Measurements from ENCODE around the gene NFIB. TPM values are rescaled to one million over a fixed set of nuclear protein-coding genes. Genes with fewer than 3 reads are reported as not detected.
A peak's percentile ranks its signal among the peaks of the same experiment; 100 is the strongest.

NFIB gene
- total RNA-seq, 1 experiment from 2014 or later: 75.8 TPM

DNA sequence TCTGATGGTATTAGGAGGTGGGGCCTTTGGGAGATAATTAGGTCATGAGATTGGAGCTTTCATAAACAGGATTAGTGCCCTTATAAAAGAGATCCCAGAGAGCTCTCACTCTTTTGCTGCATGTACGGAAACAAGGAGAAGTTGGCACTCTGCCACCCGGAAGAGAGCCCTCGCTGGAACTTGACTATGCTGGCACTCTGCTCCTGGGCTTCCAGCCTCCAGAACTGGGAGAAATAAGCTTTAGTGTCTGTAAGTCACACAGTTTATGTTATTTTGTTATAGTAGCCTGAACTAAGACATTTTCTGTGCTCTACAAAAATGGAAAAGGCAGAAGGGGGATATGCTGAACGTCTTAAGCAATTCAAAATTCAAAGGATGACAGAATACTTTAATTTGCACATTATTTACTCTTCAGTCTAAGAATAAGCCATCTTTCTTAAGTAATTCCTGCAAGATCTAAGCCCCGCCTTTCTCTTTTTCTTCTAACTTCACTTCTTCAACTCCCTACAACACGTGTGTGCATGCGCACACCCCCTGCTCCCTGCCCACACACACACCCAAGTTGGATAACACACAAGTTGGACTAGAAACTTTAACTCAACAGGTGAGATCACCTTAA is 17.3 kb downstream of the NFIB start:
- TF ChIP-seq, protein P1, sequence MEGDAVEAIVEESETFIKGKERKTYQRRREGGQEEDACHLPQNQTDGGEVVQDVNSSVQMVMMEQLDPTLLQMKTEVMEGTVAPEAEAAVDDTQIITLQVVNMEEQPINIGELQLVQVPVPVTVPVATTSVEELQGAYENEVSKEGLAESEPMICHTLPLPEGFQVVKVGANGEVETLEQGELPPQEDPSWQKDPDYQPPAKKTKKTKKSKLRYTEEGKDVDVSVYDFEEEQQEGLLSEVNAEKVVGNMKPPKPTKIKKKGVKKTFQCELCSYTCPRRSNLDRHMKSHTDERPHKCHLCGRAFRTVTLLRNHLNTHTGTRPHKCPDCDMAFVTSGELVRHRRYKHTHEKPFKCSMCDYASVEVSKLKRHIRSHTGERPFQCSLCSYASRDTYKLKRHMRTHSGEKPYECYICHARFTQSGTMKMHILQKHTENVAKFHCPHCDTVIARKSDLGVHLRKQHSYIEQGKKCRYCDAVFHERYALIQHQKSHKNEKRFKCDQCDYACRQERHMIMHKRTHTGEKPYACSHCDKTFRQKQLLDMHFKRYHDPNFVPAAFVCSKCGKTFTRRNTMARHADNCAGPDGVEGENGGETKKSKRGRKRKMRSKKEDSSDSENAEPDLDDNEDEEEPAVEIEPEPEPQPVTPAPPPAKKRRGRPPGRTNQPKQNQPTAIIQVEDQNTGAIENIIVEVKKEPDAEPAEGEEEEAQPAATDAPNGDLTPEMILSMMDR (IDR thresholded peaks at IDR 0.05; ENCODE audit: unreplicated experiment): no peak
- Mint-ChIP-seq H3K27me3 (ENCODE audit: unreplicated experiment) (no peaks in the 10 kb centered on the region), H3K9me3 (ENCODE audit: low read depth, unreplicated experiment) (no peaks in the 10 kb centered on the region), H3K4me3 (ENCODE audit: low read depth, unreplicated experiment) (peak overlapping the region; percentile 50), H3K4me1 (ENCODE audit: low read depth, unreplicated experiment) (peaks cover 37% of the 10 kb centered on the region), H3K27ac (ENCODE audit: unreplicated experiment) (peak overlapping the region; percentile 65), H3K36me3 (ENCODE audit: insufficient read depth, unreplicated experiment) (peaks cover 13% of the 10 kb centered on the region)
- intact Hi-C loops (cut with micrococcal nuclease; ENCODE audit: unreplicated experiment): no loop called here
- peak; percentile 69 for DNase-seq
- BruUV-seq (replicated peaks): no TSS peak
- CTCF ChIA-PET: no interaction called here

DNA sequence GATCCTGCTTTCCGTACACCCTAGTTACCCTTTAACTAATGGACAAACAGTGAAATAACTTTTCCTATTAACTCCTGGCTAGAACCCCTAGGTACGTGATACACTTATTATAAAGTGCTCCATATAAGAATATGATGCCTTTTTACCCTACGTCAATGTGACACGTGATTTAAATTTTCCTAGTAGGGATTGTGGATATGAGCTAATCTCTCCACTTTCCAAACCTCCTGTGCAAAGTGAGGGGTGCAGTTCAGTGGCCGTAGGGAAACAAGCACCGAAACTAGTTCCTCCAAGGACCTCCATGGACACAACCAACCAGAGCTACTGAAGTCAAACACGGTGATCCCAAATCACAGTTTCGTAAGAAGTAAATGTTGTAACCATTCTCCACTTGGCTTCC is 19.3 kb downstream of the NFIB start:
- H3K9me3 Mint-ChIP-seq (ENCODE audit: low read depth, unreplicated experiment): no peaks in the 10 kb centered on the region
- DNase-seq: peak; percentile 35
- TF ChIP-seq, protein P1 (IDR thresholded peaks at IDR 0.05; ENCODE audit: unreplicated experiment): no peak
- H3K36me3 Mint-ChIP-seq (ENCODE audit: insufficient read depth, unreplicated experiment): peaks cover 13% of the 10 kb centered on the region
- H3K27ac Mint-ChIP-seq (ENCODE audit: unreplicated experiment): peak overlapping the region; percentile 65
- H3K27me3 Mint-ChIP-seq (ENCODE audit: unreplicated experiment): no peaks in the 10 kb centered on the region
- H3K4me3 Mint-ChIP-seq (ENCODE audit: low read depth, unreplicated experiment): peak overlapping the region; percentile 58
- intact Hi-C loops (cut with micrococcal nuclease; ENCODE audit: unreplicated experiment): no loop called here
- no TSS peak for BruUV-seq (replicated peaks)
- CTCF ChIA-PET: interaction anchor here (0.7 to 1.2 kb wide), 4 partner anchors 11 to 58 kb away, joined by 3 to 7 read pairs (median 4); partner anchors contain the start of gene NFIB
- peaks cover 23% of the 10 kb centered on the region for H3K4me1 Mint-ChIP-seq (ENCODE audit: low read depth, unreplicated experiment)

DNA sequence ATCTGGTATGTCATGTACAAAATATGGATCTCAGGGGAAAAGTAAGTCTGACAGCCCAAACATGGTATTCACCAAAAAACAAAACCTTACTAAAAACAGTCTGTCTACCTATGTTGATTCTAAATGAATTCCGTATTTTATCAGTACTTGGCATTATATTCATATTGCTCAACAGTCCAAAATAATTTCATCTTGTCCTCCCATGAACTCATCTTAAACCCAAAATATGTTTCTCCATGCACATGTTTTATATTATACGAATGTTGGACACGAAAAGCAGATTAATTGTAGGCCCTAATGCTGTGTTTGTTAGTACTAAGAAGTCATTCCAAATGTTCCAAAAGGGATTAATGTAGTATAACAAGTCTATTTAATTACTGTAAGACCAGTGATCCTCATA is 20.1 kb downstream of the NFIB start:
- intact Hi-C loops (cut with micrococcal nuclease; ENCODE audit: unreplicated experiment): no loop called here
- peaks cover 13% of the 10 kb centered on the region for H3K36me3 Mint-ChIP-seq (ENCODE audit: insufficient read depth, unreplicated experiment)
- peak overlapping the region; percentile 58 for H3K4me3 Mint-ChIP-seq (ENCODE audit: low read depth, unreplicated experiment)
- no peak for DNase-seq
- CTCF ChIA-PET: interaction anchor here (0.7 to 1.2 kb wide), 2 partner anchors 17 to 20 kb away, joined by 4 to 7 read pairs; partner anchors contain the start of gene NFIB
- no TSS peak for BruUV-seq (replicated peaks)
- H3K4me1 Mint-ChIP-seq (ENCODE audit: low read depth, unreplicated experiment): peaks cover 24% of the 10 kb centered on the region
- peak overlapping the region; percentile 65 for H3K27ac Mint-ChIP-seq (ENCODE audit: unreplicated experiment)
- TF ChIP-seq, protein P1 (IDR thresholded peaks at IDR 0.05; ENCODE audit: unreplicated experiment): no peak
- H3K9me3 Mint-ChIP-seq (ENCODE audit: low read depth, unreplicated experiment): no peaks in the 10 kb centered on the region
- H3K27me3 Mint-ChIP-seq (ENCODE audit: unreplicated experiment): no peaks in the 10 kb centered on the region

DNA sequence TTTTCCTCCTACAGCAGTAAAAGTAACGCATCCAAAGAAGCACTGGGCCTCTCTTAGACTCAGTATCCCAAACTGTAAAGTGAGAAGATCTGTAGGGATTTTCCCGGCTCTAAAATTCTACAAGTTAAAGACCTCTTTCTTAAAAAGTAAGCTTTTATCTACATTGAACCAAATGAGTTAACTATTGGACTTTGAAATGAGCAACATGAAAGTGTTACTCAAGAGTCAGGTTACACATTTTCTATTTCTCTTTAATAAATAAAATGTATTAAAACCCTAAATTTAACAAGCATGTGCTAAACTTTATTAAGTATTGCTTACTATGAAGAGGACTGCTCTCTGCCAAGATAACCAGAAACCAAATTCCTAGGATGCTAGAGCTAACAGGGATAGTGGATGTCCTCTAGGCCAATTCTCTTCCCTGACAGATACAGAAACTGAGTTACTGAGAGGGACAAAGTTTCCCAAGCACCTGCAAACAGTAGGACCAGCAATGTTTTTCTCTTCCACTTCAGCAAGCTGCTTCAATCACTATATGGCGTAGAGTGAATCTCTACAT is 21.7 kb downstream of the NFIB start:
- Mint-ChIP-seq H3K27ac (ENCODE audit: unreplicated experiment) (no peak overlapping the region), H3K4me3 (ENCODE audit: low read depth, unreplicated experiment) (no peak overlapping the region), H3K27me3 (ENCODE audit: unreplicated experiment) (no peaks in the 10 kb centered on the region), H3K4me1 (ENCODE audit: low read depth, unreplicated experiment) (peaks cover 28% of the 10 kb centered on the region), H3K36me3 (ENCODE audit: insufficient read depth, unreplicated experiment) (peaks cover 13% of the 10 kb centered on the region), H3K9me3 (ENCODE audit: low read depth, unreplicated experiment) (no peaks in the 10 kb centered on the region)
- CTCF ChIA-PET: interaction anchor here (0.5 kb wide), 1 partner anchor 21 kb away, joined by 14 read pairs; no protein-coding TSS in a partner anchor
- no peak for DNase-seq
- TF ChIP-seq, protein P1 (IDR thresholded peaks at IDR 0.05; ENCODE audit: unreplicated experiment): no peak
- BruUV-seq (replicated peaks): no TSS peak
- intact Hi-C loops (cut with micrococcal nuclease; ENCODE audit: unreplicated experiment): no loop called here

All from Calu3 (cell line).